Suppressor macrophage treated with lipopolysaccharide for 1 hour (primary cell): ENCODE data around the gene IFT27.

Experiments used
- DNase-seq, 3 donors: peaks; one replicate each; pipeline ENCODE4 v3.0.0-alpha.2; 2020 to 2022

IFT27 gene

GRCh38 chr22:36775964-36776669 lies at the start of gene IFT27:
Gene IFT27, minus strand, starts transcription at chr22:36776119. Its CDS starts 412 bp downstream, at chr22:36775707.
- peak; percentile 99 to 100 (median 100) for DNase-seq

- no peak for DNase-seq
Measured at GRCh38 chr22:36824655-36825054, 48.7 kb upstream of the IFT27 start.

DNA sequence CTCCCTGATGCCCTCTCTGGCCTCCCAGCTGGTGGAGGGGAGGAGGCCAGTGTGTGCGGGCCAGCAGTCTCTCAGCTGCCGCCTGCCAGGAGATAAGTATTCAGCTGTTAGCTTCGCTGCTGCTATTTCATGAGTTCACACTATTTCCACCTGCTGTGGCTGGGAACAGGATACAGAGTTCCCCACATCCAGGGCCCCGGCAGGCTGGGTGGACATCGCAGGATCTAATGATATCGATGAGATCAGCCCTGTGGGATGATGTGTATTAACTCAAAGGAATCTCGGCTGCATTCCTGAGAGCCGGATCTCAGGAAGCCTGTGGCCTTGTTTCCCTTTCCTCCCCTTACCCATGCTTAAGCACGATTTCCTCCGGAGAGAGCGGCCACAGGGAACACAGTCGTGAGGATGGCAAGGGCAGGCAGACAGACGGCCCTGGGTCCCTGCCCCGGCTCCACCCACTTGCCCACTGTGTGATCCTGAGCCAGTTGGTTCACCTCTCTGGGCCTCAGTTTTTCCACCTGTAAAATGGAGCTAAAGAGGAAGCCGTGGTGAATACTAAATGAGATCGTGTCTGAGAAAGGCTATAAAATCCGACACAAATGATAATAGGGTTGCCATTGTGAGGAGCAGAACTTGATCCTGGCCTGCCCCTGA lies 47.4 kb upstream of the IFT27 start:
- DNase-seq = no peak

DNA sequence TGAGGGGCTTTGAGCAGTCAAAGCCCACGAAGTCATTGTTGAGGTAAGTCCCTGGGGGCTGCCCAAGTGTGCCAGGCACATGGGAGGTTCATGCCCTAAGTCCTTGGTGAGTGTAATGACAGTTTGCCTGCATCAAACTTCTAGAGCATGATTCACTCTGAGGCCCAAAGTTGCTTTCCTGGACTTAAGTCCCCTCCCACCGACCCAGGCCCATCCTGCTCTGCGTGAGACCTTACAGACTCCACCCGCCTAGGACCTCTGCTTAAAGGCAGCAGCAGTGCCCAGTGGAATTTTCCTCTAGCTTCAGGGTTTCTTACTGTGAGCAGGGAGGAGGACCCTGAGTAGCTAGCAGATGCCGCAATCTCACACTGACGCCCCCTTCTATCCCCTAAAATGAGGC lies 46.7 kb upstream of the IFT27 start:
- no peak for DNase-seq

DNA sequence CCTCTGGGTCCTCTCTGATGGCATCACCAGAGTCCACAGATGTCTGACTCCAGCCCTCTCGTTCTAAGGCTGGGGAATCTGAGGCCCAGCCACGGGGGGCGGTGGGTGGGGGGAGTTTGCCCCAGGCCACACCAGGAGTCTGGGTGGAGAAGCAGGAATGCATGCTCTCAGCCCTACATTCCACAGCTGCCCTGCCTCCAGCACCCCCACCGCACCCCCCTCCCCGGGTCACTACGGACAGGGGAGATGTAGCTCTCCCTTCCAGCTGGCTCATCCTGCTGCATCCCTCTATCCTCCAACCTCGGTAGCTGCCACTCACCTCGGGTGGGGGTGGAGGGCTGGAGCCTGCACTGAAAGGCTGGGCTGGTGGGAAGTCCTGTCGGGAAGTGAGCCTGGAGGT lies 43.2 kb upstream of the IFT27 start:
- no peak for DNase-seq

DNA sequence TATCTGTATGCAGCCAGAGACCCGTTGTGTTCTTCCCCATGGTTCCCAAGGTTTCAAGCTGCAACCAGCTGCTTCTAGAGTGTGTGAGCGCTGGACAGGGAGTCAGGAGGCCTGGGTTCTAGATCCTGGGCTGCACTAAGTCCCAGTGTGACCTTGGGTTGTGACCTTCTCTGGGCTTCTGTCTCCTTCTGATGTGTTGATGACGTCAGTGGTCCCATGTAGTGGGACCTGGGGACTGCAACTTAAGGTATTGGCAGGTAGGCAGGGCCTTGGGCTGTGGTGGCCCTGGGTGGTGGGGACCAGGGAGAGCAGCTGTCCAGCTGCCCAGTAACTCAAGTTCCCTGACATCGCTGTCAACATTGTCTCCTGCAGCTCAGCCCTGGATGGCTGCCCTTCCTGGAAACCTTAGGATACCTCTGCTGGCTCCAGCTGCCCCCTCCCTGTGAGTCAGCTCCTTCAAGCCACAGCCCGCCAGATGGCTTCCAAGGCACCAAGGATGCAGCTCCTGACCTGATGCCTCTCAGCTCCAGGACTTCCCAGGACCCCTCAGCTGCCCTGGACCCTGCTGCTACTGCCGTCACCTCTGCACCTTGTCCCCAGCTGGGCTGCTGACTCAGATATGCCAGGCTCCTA lies 42.2 kb upstream of the IFT27 start:
- no peak for DNase-seq

DNA sequence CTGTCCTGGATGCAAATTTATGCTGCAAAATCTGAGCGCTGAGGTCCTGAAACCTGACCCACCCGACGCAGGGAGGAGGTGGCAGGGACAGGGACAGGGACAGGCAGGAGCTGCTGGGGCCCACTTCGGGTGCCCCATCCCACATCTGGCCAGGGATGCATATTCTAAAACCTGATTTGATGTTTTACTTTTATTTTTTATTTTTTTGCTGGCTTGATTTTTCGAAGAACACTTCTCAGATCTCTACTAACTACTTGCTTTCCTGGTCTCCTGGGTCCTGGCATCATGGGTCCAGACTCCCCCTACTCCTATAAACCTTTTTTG lies 41.6 kb upstream of the IFT27 start:
- DNase-seq = no peak

DNA sequence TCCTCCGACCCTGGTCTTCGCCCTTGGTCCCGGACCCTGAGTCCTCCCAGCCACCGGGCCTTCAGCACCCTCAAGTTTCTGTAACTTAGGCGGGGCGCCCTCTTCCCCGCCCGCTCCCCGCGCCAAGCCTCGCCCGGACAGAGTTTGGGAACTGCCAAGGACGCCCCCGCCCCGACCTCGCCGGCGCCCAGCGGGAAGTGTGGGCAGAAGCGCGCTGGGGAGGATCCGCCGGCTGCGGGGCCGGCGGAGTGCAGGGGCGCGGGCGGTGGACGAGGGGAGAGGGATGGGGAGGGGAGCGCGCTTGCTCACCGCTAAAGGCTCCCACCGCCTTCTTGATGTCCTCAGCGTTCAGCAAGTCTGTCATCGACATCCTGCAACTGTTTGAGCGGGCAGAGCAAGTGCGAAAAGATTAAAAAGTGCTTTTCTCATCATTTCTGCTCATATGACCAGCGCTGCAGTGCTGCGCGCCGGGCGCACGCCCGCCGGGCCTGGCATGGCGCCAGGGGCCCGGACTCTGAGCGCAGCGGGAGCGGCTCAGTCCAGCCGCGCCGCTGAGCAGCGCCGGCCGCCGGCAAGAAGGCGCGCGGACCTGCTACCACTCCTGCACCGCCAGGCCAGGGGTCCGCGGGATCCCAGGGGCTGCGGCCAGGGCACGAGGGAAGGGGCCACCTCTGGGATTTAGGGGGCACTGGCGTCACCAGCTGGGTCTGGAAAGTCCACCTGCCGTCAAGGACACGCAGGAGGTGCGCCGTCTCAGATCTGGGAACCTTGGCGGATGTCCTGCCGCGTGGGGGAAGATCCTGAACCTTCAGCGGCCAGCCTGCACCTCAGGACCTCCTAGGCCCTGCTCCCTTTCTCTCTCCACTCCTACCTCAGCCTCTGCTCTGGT lies 41.0 kb upstream of the IFT27 start, which contains the start of gene PVALB:
Gene PVALB (minus strand): TSS at position 400 of the 889 bp plus-strand sequence. CDS start 30 bp downstream, at position 370.
- peak; percentile 68 to 86 (median 79) for DNase-seq

DNA sequence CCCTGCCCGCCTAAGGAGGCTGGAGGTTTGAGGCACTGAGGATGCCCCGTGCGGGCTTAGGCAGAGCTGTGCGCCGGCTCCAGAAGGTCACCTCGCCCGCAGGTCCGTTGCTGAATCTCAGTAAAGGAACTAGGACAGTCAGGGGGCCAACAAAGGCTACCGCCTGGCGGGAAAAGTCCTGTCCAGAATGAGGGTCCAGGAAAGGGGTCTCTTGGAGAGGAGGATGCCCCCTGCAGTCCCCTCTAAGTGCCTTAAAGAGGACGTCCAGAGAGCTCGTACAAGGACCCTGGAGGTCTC lies 40.4 kb upstream of the IFT27 start:
- peak in 2 of 3 donors; percentile 16 to 25 for DNase-seq

DNA sequence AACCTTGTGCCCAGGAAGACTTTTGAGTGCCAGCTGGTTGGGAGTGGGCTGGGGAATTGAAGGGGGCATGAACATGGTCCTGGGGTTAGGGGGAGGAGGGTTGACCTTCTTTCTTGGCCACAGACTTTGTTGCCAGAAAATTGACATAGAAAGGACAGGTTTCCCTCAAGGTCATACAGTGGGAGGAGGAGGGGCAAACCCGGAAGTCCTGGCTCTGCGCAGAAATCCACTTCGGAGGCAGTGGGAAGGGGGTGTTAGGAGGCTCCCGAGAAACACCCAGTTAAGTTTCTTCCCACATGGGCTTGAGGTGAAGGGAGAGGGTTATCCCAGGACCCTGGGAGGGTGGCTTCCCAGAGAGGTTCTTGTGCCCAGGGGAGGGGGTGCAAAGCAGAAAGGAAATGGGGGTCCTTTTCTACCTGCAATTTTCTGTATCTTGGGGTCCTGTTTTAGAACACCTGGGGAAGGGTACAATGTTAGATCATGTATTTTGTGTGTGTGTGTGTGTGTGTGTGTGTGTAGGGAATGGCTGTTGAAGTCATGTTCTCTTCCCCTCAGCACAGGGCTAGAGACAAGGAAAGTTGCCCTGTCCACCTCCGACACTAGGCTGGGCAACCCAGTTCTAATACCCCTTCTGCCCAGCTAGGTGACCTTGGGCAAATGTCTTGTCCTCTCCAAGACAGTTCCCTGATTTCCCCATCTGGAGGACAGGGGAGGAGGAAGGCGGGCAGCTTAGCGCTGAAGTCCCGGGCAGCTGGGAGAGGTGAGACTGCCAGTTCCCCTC lies 39.8 kb upstream of the IFT27 start:
- DNase-seq = no peak

DNA sequence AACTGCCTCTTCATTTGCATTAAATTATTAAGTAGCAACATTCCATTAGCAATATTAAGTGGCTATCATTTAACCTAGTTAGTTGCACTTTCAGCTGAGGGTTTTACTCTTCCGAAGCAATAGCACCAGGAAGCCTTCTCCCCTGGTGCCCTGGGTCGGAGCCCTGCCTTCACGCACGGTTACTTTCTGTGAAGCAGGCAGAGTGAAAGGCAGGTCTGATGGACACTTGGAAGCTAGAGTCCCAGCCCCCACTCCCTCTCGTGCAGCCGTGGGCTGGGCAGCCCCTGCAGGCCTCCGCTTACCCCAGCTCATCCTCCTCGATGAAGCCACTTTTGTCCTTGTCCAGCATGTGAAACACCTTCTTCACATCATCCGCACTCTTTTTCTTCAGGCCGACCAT lies 38.9 kb upstream of the IFT27 start:
- no peak for DNase-seq

DNA sequence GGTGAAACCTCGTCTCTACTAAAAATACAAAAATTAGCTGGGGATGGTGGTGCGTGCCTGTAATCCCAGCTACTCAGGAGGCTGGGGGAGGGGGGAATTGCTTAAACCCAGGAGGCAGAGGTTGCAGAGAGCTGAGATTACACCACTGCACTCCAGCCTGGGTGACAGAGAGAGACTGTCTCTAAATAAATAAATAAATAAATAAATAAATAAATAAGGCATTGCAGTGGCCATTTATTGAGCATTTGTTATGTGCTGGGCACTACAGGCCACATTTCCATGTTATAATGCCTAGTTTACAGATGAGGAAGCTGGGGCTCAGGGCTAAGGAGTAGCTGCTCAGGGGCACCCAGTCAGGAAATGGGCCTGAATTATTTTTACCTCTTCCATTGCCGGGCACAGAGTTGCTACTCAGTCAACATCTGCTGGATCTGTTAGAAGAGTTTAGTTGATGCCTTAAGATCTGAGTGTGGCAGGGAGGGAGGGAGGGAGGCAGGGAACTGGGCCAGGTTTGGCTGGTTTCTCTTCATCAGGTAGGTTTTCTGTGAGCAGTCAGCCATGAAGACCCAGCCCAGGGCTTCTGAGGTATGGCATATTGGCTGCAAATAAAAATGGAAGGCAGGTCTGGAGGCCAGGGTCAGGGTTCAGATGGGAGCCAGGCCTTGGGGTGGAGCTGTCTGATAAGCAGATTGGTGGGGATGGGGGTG lies 35.3 kb upstream of the IFT27 start:
- DNase-seq = no peak

GRCh38 chr22:36809351-36809750 lies 33.4 kb upstream of the IFT27 start:
- no peak for DNase-seq

GRCh38 chr22:36808721-36809344 lies 32.9 kb upstream of the IFT27 start:
- DNase-seq = no peak

DNA sequence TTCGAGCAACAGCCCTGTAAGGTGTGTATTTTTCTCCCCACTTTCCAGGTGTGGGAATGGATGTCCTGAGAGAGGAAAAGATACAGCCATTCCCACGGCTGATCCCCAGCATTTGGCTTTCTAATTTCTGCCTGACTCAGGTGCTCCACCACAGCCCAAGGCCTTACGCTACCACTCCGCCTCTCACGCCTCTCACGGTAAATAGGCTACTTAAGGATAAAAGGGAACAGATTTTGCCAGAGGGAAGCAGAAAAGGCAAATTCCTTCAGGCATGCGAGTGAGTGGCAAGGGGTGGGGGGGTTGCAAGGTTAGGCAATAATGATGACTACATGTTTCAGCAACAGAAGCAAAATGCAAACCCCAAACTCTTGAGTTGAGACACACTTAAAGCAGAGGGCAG lies 31.7 kb upstream of the IFT27 start:
- DNase-seq = peak; percentile 21 to 32 (median 22)

GRCh38 chr22:36806835-36807234 lies 30.9 kb upstream of the IFT27 start:
- peak; percentile 39 to 58 (median 56) for DNase-seq

- no peak for DNase-seq
Measured at GRCh38 chr22:36803358-36803757, 27.4 kb upstream of the IFT27 start.

- DNase-seq = no peak
Measured at GRCh38 chr22:36798674-36799066, 22.8 kb upstream of the IFT27 start.

DNA sequence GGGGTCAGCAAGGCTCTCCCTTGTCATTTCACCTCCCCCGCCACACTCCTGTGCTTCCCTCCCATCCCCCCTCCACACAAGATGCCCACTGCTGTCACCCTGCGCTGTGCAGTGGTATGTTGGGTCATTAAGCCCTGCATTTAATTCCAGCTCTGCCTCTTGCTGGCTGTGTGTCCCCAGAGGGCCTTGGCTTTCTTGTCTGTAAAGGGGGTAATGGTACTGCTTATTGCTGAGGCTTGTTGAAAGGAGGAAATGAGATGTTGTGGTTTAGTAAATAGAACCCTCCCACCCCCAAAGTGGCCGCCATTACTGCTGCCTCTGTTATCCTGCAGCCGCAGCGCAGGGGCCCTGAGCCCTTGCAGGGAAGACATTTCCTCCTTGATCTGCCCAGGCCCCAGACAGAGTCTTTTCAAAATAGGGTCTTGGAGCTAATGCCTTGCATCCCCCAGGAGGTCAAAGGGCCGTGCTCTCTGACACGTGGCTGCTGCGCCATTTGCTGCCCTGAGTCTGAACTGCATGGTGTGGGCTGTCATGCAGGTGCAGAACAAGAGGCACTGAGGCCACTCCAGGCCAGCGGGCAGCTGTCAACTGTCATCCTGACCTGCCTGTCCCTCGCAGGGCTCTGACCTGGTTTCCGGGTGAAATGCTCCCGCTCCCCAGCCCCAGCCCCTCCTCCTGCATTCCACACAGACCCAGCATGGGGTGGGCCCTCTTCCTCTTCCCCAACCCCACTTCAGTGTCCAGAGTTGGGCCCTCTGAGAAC lies 22.2 kb upstream of the IFT27 start:
- no peak for DNase-seq

DNA sequence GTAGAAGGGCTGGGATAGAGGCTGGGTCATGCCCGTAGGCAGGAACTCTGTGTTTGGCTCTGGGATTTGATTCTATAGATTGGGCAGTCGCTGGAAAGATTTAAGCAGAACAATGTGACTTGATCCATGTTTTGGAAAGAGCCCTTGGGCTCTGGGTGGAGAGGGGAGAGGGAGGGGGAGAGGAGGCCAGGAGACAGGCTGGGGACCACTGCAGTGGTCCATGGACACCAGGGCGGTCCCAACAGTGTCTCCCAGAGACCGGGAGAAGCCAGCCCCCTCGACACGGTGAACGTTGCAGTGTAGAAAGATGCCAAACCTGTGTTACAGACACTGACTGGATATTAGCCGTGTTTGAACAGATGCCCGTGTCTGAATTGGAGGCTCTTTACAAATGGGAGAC lies 21.5 kb upstream of the IFT27 start:
- no peak for DNase-seq
